WI38 (cell line): ENCODE data around the gene OR6J1.

ENCODE experiments used
- H3K4me3 ChIP-seq: 2 replicates; pipeline ENCODE4 v1.5.1; 2011; ENCODE audit warnings: low read depth, mild to moderate bottlenecking, control low read depth, low read length
- TF ChIP-seq, protein P1 (sequence below): IDR thresholded peaks from 2 replicates; pipeline ENCODE4 v1.5.1; 2012; ENCODE audit warnings: low read depth, mild to moderate bottlenecking, control low read depth, low read length

The OR6J1 gene

DNA sequence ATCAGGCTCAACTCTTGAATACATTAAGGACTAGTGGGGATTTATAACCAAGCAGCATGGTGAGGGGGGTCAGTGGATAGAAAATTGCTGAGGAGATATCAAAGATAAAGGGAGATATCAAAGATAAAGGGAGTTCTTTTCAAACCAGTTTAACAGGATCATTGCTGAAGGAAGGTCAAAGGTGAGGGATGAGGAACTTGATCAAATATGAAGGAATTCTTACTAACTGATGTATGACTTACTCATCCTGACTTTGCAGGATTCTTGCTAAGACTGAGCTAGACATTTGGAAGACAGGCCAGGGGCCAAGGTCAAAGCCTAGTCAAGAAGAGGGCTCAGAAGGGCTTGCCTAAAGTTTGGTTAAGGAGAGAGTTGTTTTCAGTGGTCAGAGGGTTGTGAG lies 41.3 kb downstream of the OR6J1 start:
- TF ChIP-seq, protein P1, sequence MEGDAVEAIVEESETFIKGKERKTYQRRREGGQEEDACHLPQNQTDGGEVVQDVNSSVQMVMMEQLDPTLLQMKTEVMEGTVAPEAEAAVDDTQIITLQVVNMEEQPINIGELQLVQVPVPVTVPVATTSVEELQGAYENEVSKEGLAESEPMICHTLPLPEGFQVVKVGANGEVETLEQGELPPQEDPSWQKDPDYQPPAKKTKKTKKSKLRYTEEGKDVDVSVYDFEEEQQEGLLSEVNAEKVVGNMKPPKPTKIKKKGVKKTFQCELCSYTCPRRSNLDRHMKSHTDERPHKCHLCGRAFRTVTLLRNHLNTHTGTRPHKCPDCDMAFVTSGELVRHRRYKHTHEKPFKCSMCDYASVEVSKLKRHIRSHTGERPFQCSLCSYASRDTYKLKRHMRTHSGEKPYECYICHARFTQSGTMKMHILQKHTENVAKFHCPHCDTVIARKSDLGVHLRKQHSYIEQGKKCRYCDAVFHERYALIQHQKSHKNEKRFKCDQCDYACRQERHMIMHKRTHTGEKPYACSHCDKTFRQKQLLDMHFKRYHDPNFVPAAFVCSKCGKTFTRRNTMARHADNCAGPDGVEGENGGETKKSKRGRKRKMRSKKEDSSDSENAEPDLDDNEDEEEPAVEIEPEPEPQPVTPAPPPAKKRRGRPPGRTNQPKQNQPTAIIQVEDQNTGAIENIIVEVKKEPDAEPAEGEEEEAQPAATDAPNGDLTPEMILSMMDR, result no peak
- H3K4me3 ChIP-seq, result no peak overlapping the region

DNA sequence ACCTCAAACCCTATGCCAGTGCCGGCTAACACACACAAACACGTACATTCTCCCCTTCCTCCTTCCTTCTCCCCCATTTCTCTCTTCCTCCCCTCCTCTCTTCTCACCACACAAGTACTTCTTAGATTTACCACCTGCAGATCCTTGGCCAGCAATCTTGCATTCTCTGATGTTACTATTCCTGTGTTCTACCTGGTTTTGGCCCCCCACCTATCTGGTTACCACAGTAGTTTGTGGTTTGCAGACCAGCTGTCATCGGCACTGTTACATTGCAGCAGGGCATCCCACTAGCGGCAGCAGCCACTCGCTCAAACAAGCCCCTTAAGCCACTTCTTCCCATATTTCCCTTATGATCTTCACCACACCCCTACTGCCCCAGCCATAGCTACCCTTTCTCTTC lies 42.2 kb downstream of the OR6J1 start:
- no peak overlapping the region for H3K4me3 ChIP-seq
- TF ChIP-seq, protein P1, result no peak

DNA sequence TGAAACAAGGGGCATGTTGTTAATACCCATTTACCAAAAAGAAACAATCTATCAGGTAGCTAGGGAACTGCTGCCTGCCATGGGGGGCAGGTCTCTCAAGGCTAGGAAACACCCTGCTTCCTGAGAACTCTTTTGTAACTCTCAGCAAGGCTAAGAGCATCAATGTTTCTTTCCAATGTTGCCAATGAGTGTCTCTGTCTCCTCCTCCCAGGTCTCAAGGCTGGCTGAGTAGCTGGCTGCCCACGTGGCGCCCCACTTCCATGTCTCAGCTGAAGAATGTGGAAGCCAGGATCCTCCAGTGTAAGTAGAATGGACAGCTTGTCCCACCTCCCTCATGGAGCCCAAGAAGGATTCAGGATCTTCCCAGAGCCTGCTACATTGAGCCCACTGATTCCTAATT lies 42.7 kb downstream of the OR6J1 start:
- no peak overlapping the region for H3K4me3 ChIP-seq
- TF ChIP-seq, protein P1, result no peak

DNA sequence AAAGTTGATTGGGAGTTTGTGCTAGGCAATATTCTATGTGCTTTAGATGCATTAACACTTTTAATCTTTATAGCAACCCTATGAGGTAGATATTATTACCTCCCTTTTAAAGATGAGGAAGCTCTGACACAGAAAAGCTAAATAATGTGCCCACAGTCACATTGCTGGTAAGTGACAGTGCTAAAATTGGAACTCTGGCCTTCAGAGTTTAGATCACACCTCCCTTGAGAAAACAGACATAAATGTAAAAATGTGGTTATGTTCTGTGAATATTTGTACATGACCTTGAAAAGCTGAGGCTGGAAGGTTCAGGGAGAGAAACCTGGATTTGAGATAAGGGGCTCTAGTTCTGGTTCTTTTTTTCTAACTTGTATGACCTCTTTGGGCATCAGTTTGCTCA lies 44.1 kb downstream of the OR6J1 start:
- H3K4me3 ChIP-seq, result no peak overlapping the region
- TF ChIP-seq, protein P1, result no peak

DNA sequence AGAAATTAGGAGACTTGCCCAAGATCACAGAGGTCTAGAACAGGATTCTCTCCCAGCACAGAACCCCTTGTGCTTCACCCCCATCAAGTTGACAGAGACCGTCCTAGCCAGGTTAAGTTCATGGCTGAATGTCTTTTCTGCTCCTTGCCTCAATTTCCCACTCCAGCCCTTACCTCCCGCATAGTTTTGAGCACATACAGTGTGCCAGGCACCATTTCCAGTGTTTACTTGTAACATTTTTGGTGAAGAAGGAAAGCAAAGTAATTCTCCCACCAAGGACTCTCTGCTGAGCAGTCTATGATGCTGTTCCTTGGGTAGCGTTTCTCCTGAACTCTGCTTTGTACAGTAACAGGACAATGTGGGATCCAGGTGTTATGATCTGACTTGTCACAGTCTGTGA lies 44.8 kb downstream of the OR6J1 start:
- TF ChIP-seq, protein P1, result no peak

DNA sequence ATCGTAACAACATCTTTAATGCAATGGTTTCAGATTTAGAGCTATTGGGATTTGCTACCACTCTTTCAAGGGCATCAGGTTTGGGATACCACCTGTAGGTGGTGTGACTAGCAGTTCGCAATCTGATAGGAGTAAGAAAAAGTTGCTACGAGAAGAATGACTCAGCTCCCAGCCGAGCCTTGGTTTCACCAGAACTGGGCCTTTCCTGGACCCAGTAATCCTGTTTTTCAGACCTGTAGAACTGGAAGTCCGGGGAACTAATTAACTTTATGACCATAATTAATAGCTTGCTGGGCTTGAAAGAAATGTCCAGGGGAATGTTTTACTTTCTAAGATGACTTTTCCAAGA lies 45.3 kb downstream of the OR6J1 start:
- H3K4me3 ChIP-seq, result peak overlapping the region; percentile 92
- TF ChIP-seq, protein P1, result 0 out of 2 replicates have a peak, but pooled peaks have one; percentile 18

More for the DNA sequence above, 44.8 kb downstream of the OR6J1 start:
- H3K4me3 ChIP-seq, result peak overlapping the region; percentile 92

DNA sequence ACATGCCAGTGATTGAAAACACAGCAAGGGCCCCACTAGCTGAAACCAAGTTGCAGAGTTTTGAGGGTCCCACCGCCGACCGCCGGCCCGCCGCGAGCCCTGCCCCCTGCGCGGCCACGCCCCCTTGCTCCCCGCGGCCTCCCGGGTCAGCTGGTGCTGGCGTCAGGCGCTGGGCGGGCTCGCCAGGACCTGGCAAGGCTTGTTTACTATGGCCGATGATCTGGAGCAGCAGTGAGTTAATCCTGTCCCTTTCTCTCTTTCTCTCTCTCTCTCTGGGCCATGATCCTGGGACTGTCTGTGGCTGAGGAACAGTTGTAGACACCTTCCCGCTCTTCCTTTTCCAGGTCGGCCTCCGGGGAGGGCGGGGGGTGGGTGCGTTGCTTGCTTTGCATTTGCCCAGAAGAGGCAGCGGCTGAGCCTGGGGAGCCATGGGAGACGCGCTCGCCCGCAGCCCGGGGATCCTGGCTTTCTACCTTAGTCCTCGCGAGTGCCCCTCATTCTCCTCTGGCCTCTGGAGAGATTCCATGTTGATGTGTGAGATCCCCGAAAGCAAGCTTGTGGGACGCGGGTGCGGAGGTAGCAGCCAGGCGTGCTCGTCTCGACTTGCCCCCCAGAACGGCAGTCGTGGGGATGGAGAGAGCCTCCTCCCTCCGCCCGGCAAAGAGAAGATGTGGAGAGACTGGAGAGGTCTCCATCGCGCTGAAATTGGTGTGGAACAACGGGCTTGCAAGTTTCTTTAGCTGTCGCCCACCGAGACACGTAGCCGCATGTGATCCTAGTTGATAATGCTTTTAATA lies 45.9 kb downstream of the OR6J1 start, which contains the start of gene ABHD4:
TSS of gene ABHD4 (plus strand) at position 202 of the 797 bp plus-strand sequence. CDS start at position 209, 7 bp downstream.
- peak within 1 kb of the TSS; percentile 92 for H3K4me3 ChIP-seq
- TF ChIP-seq, protein P1, result no peak
